A549 treated with AZD9567 at 1 μM for 4 hours (cell line): ENCODE results near the gene PRSS16. TPM values are rescaled to one million over a fixed set of nuclear protein-coding genes. Genes with fewer than 3 reads are reported as not detected.

Source experiments
- total RNA-seq: library from RNA; stranded (reverse); fragments of 200-300 nt; extraction: Qiagen RNA extraction; gene quantifications from 5 replicates; pipeline ENCODE4 v1.2.3, GENCODE V29; 2022; ENCODE audit not compliant: insufficient read depth

The PRSS16 gene, protein sequence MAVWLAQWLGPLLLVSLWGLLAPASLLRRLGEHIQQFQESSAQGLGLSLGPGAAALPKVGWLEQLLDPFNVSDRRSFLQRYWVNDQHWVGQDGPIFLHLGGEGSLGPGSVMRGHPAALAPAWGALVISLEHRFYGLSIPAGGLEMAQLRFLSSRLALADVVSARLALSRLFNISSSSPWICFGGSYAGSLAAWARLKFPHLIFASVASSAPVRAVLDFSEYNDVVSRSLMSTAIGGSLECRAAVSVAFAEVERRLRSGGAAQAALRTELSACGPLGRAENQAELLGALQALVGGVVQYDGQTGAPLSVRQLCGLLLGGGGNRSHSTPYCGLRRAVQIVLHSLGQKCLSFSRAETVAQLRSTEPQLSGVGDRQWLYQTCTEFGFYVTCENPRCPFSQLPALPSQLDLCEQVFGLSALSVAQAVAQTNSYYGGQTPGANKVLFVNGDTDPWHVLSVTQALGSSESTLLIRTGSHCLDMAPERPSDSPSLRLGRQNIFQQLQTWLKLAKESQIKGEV
- total RNA-seq, result 2.8 to 6.5 TPM (median 3.9 TPM) in 5 replicates

GRCh38 chr6:27247133-27247836 lies at the start of gene PRSS16:
Gene PRSS16 (plus strand): TSS chr6:27247701. CDS start chr6:27247738, 37 bp downstream.

Other genes starting within 250 kb of the PRSS16 start
- not detected in 5 replicates for gene POM121L2, start 64.6 kb downstream of the PRSS16 start, total RNA-seq
- 0.15 to 0.22 TPM (median 0.21 TPM) in 4 of 5 replicates, not detected in the other for gene ZNF391, start 141.1 kb downstream of the PRSS16 start, total RNA-seq
- 2.3 to 2.9 TPM (median 2.6 TPM) in 5 replicates for gene ZNF184, start 225.4 kb downstream of the PRSS16 start, total RNA-seq